HepG2 (cell line): Measurements from ENCODE around the gene POLN. TPM values are rescaled to one million over a fixed set of nuclear protein-coding genes. Genes with fewer than 3 reads are reported as not detected.
A peak's percentile ranks its signal among the peaks of the same experiment; 100 is the strongest.

Experiments used
- ADNP ChIP-seq: sonication (generic); formaldehyde crosslinking; IDR thresholded peaks from 2 replicates; pipeline ENCODE4 v1.4.0; 2020; ENCODE audit warnings: missing genetic modification reagents
- AHR ChIP-seq: IDR thresholded peaks from 2 replicates; pipeline ENCODE4 v1.6.1; 2018; ENCODE audit warnings: missing genetic modification reagents, missing compliant biosample characterization
- DPF2 ChIP-seq: sonication (generic); formaldehyde crosslinking; IDR thresholded peaks from 2 replicates; pipeline ENCODE4 v1.4.0; 2020; ENCODE audit warnings: mild to moderate bottlenecking, low read depth, missing genetic modification reagents, borderline replicate concordance
- ELF1 ChIP-seq: sonication (generic); formaldehyde crosslinking; IDR thresholded peaks from 2 replicates; pipeline ENCODE4 v1.4.0; 2020; ENCODE audit warnings: missing genetic modification reagents
- GABPA ChIP-seq, 2 experiments: IDR thresholded peaks; 2 replicates each; pipeline ENCODE4 v1.6.1; 2011 to 2016; ENCODE audit warnings: low read depth in 2 of 2, low read length in 1 of 2, missing biosample characterization in 1 of 2, missing genetic modification characterization in 1 of 2
- GTF3A ChIP-seq: sonication (generic); formaldehyde crosslinking; conservative IDR thresholded peaks from 2 replicates; pipeline ENCODE4 v1.4.0; 2020; ENCODE audit warnings: mild to moderate bottlenecking, missing genetic modification reagents
- SUZ12 ChIP-seq: fragments of 150-350 bp; IDR thresholded peaks from 2 replicates; pipeline ENCODE4 v1.6.1; 2014; ENCODE audit warnings: low read depth, low read length
- SYNCRIP ChIP-seq: fragments of 200-400 bp; formaldehyde crosslinking; IDR thresholded peaks from 2 replicates; pipeline ENCODE4 v1.6.1; 2018; ENCODE audit warnings: mild to moderate bottlenecking, low read depth, low read length; ENCODE audit not compliant: insufficient read depth
- ZNF224 ChIP-seq: sonication (generic); formaldehyde crosslinking; IDR thresholded peaks from 2 replicates; pipeline ENCODE4 v1.5.0; 2020; ENCODE audit warnings: mild to moderate bottlenecking, missing genetic modification reagents
- ZNF720 ChIP-seq: sonication (generic); formaldehyde crosslinking; IDR thresholded peaks from 2 replicates; pipeline ENCODE4 v1.4.0; 2020; ENCODE audit warnings: missing genetic modification reagents
- ZNF761 ChIP-seq: sonication (generic); formaldehyde crosslinking; conservative IDR thresholded peaks from 2 replicates; pipeline ENCODE4 v1.4.0; 2020; ENCODE audit warnings: mild to moderate bottlenecking, missing genetic modification reagents
- polyA plus RNA-seq, 8 experiments: library from polyadenylated mRNA; depleted of rRNA in 3 of 8; stranded (reverse) in 7 of 8; unstranded in 1 of 8; fragments of >200 nt; fragmentation: Illumina TruSeq in 4 of 8; extraction: Trizol in 4 of 8; gene quantifications; 2 replicates each; pipeline versions ENCODE4 v1.2.1 to v1.2.3, GENCODE V29; 2011 to 2016; ENCODE audit warnings: low read depth in 4 of 8, missing spikeins in 1 of 8, mixed read lengths in 1 of 8; ENCODE audit not compliant: insufficient read depth in 1 of 8
- total RNA-seq, 5 experiments: library from RNA; depleted of rRNA; stranded (reverse); fragments of >200 nt; fragmentation: Illumina TruSeq; extraction: Trizol; gene quantifications; 2 replicates each; pipeline ENCODE4 v1.2.3, GENCODE V29; 2016; ENCODE audit warnings: low read depth in 1 of 5
- TF ChIP-seq, protein P1 (sequence below): sonication (generic); formaldehyde crosslinking; IDR thresholded peaks from 2 replicates; pipeline ENCODE4 v1.5.1; 2020; ENCODE audit warnings: missing genetic modification reagents, mild to moderate bottlenecking, borderline replicate concordance
- TF ChIP-seq, protein P2 (sequence below): sonication (generic); formaldehyde crosslinking; IDR thresholded peaks from 2 replicates; pipeline ENCODE4 v1.8.0; 2022; ENCODE audit warnings: mild to moderate bottlenecking, missing genetic modification reagents, moderate library complexity
- TF ChIP-seq, protein P3 (sequence below): sonication (generic); formaldehyde crosslinking; IDR thresholded peaks from 2 replicates; pipeline ENCODE4 v1.9.0; 2021; ENCODE audit warnings: missing genetic modification reagents, mild to moderate bottlenecking, borderline replicate concordance
- TF ChIP-seq, protein P4 (sequence below): sonication (generic); formaldehyde crosslinking; IDR thresholded peaks from 2 replicates; pipeline ENCODE4 v1.9.0; 2021; ENCODE audit warnings: missing genetic modification reagents, borderline replicate concordance
- TF ChIP-seq, protein P5 (sequence below): sonication (generic); formaldehyde crosslinking; IDR thresholded peaks from 2 replicates; pipeline ENCODE4 v1.4.0; 2020; ENCODE audit warnings: missing genetic modification reagents
- TF ChIP-seq, protein P6 (sequence below): sonication (generic); formaldehyde crosslinking; IDR thresholded peaks from 2 replicates; pipeline ENCODE4 v1.9.0; 2022; ENCODE audit warnings: low read depth, missing genetic modification reagents

POLN gene
- total and polyA plus RNA-seq, 2 of the 13 experiments (the other 11 are each of a cell fraction or from before 2014, with no cell fraction given) = 0.93 to 1.5 TPM

DNA sequence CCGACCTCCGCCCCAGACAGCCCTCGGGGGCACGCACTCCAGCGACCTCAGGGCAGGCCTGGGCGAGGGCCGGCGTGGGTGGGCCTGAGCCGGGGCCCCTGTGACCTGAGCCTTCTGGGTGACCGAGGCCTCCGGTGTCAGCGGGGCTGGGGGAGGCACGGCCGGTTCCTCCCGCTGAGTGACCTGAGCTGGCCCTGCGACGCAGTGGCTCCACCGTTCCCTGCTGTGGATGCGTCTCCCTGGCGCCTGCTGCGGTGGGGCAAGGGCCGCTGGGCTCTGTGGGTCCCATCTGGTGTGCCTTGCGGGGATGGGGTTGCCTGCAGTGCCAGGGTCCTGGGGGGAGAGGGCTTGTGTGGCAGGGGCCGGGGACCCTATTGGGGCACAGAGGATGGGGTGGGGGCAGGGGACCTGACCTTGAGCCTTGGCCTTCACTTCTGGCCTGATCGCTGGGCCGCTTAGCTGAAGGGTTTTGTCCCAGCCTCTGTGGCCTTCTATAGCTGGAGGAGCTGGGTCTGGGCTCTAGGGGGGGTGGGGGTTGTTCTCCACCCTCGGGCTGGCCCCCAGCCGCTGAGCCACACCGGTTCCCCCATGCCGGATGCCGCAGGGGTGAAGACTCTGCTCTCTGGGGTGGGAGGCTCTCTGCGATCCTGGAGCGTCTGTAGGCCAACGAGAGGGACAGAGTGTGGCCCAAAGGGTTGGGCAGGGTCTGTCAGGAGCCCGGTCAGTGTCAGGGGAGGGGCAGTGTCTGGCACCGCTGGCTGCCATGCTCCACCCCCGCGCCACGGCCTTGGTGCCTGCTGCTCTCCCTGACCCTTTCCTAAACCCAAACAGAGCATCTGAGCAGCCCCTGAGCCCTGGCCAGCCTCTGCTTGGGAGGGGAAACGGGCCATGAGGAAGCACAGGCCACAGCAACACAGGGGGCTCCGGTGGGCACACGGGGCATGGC lies 180.5 kb downstream of the POLN start (continued):
- TF ChIP-seq ZNF761 (CRISPR knock-in tag) (no peak), ELF1 (CRISPR knock-in tag) (no peak), GABPA (IDR thresholded peaks at IDR 0.05; ENCODE audit: low read depth, low read length) (no peak), GABPA (CRISPR knock-in tag; IDR thresholded peaks at IDR 0.05; ENCODE audit: low read depth) (no peak), SUZ12 (no peak), ZNF224 (no peak), AHR (CRISPR knock-in tag) (no peak), GTF3A (CRISPR knock-in tag) (no peak), ZNF720 (CRISPR knock-in tag) (no peak), ADNP (CRISPR knock-in tag) (no peak), DPF2 (CRISPR knock-in tag) (0 out of 2 replicates have a peak, but pooled peaks have one; percentile 17), SYNCRIP (no peak)
- TF ChIP-seq, protein P1, sequence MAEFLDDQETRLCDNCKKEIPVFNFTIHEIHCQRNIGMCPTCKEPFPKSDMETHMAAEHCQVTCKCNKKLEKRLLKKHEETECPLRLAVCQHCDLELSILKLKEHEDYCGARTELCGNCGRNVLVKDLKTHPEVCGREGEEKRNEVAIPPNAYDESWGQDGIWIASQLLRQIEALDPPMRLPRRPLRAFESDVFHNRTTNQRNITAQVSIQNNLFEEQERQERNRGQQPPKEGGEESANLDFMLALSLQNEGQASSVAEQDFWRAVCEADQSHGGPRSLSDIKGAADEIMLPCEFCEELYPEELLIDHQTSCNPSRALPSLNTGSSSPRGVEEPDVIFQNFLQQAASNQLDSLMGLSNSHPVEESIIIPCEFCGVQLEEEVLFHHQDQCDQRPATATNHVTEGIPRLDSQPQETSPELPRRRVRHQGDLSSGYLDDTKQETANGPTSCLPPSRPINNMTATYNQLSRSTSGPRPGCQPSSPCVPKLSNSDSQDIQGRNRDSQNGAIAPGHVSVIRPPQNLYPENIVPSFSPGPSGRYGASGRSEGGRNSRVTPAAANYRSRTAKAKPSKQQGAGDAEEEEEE (CRISPR knock-in tag) = no peak
- TF ChIP-seq, protein P2, sequence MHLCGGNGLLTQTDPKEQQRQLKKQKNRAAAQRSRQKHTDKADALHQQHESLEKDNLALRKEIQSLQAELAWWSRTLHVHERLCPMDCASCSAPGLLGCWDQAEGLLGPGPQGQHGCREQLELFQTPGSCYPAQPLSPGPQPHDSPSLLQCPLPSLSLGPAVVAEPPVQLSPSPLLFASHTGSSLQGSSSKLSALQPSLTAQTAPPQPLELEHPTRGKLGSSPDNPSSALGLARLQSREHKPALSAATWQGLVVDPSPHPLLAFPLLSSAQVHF = no peak
- TF ChIP-seq, protein P3, sequence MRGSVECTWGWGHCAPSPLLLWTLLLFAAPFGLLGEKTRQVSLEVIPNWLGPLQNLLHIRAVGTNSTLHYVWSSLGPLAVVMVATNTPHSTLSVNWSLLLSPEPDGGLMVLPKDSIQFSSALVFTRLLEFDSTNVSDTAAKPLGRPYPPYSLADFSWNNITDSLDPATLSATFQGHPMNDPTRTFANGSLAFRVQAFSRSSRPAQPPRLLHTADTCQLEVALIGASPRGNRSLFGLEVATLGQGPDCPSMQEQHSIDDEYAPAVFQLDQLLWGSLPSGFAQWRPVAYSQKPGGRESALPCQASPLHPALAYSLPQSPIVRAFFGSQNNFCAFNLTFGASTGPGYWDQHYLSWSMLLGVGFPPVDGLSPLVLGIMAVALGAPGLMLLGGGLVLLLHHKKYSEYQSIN (CRISPR knock-in tag) = no peak
- TF ChIP-seq, protein P4, sequence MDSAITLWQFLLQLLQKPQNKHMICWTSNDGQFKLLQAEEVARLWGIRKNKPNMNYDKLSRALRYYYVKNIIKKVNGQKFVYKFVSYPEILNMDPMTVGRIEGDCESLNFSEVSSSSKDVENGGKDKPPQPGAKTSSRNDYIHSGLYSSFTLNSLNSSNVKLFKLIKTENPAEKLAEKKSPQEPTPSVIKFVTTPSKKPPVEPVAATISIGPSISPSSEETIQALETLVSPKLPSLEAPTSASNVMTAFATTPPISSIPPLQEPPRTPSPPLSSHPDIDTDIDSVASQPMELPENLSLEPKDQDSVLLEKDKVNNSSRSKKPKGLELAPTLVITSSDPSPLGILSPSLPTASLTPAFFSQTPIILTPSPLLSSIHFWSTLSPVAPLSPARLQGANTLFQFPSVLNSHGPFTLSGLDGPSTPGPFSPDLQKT (CRISPR knock-in tag) = no peak
- TF ChIP-seq, protein P5, sequence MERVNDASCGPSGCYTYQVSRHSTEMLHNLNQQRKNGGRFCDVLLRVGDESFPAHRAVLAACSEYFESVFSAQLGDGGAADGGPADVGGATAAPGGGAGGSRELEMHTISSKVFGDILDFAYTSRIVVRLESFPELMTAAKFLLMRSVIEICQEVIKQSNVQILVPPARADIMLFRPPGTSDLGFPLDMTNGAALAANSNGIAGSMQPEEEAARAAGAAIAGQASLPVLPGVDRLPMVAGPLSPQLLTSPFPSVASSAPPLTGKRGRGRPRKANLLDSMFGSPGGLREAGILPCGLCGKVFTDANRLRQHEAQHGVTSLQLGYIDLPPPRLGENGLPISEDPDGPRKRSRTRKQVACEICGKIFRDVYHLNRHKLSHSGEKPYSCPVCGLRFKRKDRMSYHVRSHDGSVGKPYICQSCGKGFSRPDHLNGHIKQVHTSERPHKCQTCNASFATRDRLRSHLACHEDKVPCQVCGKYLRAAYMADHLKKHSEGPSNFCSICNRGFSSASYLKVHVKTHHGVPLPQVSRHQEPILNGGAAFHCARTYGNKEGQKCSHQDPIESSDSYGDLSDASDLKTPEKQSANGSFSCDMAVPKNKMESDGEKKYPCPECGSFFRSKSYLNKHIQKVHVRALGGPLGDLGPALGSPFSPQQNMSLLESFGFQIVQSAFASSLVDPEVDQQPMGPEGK = peak; percentile 86
- TF ChIP-seq, protein P6, sequence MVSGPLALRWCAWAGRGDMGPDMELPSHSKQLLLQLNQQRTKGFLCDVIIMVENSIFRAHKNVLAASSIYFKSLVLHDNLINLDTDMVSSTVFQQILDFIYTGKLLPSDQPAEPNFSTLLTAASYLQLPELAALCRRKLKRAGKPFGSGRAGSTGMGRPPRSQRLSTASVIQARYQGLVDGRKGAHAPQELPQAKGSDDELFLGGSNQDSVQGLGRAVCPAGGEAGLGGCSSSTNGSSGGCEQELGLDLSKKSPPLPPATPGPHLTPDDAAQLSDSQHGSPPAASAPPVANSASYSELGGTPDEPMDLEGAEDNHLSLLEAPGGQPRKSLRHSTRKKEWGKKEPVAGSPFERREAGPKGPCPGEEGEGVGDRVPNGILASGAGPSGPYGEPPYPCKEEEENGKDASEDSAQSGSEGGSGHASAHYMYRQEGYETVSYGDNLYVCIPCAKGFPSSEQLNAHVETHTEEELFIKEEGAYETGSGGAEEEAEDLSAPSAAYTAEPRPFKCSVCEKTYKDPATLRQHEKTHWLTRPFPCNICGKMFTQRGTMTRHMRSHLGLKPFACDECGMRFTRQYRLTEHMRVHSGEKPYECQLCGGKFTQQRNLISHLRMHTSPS (CRISPR knock-in tag) = no peak
